Mucosa of stomach (tissue), 1 donor: ENCODE results near the gene FARSB.

ENCODE experiments used
- H3K27me3 ChIP-seq: one replicate; pipeline ENCODE4 v1.7.0; 2013; ENCODE audit warnings: mild to moderate bottlenecking, low read length; ENCODE audit not compliant: control insufficient read depth, insufficient read depth
- H3K36me3 ChIP-seq: one replicate; pipeline ENCODE4 v1.7.0; 2013; ENCODE audit warnings: low read length; ENCODE audit not compliant: control insufficient read depth, insufficient read depth
- H3K4me1 ChIP-seq: one replicate; pipeline ENCODE4 v1.7.0; 2013; ENCODE audit warnings: mild to moderate bottlenecking, low read length; ENCODE audit not compliant: control insufficient read depth, insufficient read depth
- H3K4me3 ChIP-seq: one replicate; pipeline ENCODE4 v1.7.0; 2013; ENCODE audit warnings: low read length
- H3K9ac ChIP-seq: one replicate; pipeline ENCODE4 v1.7.0; 2013; ENCODE audit warnings: mild to moderate bottlenecking, low read length, moderate library complexity
- H3K9me3 ChIP-seq: one replicate; pipeline ENCODE4 v1.7.0; 2013; ENCODE audit warnings: mild to moderate bottlenecking, low read length, moderate library complexity; ENCODE audit not compliant: control insufficient read depth
- donor health status: Pancreatic carcinoma.

FARSB gene

DNA sequence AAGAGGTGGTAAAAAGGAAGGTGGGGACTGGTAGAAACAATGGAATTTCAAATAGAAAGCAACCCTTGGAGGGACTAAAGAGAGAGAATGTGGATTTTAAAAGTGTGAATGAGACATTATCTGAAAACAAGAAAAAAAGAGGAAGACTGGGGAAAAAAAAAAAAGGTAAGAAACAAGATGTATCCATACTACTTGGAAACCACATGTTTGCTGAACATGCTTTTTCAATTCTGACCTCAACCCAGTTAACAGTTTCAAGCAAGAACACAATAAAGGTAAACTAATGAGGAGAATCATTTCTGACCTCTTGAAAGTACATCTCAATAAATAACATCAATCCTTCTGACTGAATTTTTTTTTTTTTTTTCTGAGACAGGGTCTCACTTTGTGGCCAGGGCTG is 2.6 kb downstream of the FARSB start:
- Histone ChIP-seq H3K4me1 (peaks cover 40% of the 10 kb centered on the region), H3K27me3 (no peaks in the 10 kb centered on the region), H3K9ac (no peak overlapping the region), H3K36me3 (no peaks in the 10 kb centered on the region), H3K4me3 (no peak overlapping the region), H3K9me3 (no peaks in the 10 kb centered on the region)

DNA sequence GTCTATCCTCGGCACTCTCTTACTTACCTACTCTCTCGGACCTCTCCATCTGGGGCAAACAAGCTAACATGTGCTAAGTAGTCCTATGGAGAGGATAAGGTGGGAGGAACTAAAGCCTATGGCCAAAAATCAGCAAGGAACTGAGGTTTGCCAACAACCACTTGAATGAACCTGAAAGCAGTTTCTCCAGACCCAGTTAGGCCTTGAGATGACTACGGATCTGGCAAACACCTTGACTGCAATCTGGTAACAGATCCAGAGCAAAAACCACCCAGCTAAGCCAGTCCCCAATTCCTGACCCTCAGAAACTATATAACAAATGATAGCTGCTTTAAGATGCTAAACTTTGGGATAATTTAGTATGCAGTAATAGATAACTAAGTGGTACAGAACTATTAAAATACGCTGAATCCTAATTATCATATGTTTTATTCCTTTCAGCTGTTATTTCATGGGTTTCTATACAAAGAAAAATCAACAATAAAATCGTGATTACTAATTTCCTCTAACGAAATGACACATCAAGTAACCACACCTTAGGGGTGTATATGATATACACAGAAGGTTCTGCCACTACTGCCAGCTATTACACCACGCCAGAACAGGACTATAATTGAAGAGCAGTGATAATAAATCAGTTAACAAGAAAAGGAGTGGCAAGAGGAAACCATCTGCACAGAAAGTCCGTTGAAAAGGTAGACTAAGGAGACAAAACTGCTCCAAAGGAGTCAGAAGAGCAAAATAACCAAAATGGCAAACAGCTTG is 3.2 kb downstream of the FARSB start:
- no peak overlapping the region for H3K9ac ChIP-seq
- peaks cover 40% of the 10 kb centered on the region for H3K4me1 ChIP-seq
- no peaks in the 10 kb centered on the region for H3K36me3 ChIP-seq
- H3K4me3 ChIP-seq, result no peak overlapping the region
- H3K9me3 ChIP-seq, result no peaks in the 10 kb centered on the region
- no peaks in the 10 kb centered on the region for H3K27me3 ChIP-seq

DNA sequence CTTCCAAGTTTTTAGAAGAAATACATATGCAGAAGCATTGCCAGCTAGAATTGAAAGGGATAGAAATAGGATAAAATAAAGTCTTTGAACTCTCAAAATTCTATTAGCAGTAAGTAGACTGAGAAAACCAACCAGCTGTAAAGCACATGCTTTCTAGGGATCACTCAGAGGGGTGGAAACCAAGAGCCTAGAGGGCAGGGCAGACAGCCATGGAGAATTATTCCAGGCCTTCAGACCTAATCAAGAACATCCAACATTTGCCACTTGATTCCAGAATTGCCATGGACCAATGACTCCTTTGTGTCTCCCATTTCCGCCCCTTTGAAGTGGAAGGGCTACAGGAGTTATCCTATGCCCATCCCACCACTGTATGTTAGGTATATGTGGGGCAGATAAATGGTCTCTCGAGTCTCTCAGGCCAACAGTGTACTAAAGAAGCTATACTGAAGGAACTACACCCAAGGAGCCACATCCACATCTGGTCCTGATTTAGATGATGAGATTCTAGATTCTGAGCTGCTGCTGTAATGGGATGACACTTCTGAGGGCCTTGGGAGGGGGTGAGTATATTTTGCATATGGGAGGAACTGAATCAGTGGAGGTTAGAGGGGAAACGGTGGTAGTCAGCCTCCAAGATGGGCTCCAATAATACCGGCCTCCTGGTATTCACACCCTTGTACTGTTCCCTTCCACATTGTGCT is 4.0 kb downstream of the FARSB start:
- Histone ChIP-seq H3K9me3 (no peaks in the 10 kb centered on the region), H3K4me1 (peaks cover 37% of the 10 kb centered on the region), H3K4me3 (no peak overlapping the region), H3K36me3 (no peaks in the 10 kb centered on the region), H3K9ac (no peak overlapping the region), H3K27me3 (no peaks in the 10 kb centered on the region)

DNA sequence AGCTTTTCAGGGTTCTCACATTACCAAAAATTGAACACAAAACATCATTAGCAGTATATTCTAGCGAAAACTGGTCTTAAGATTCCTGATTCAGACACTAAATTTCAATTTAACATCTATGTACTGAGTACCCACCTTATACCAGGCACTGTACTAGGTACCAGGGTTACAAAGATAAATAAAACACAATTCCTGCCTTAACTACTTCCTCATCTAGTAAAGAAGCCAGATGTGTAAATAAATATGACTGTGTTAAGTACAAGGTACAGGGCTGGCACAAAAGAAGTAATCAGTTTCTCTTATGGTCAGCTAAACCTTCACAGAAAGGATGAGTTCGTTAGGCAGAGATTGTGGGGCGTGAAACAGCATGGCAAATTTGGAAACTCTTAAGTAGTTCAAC is 6.1 kb downstream of the FARSB start:
- Histone ChIP-seq H3K36me3 (no peaks in the 10 kb centered on the region), H3K9me3 (no peaks in the 10 kb centered on the region), H3K4me3 (no peak overlapping the region), H3K27me3 (no peaks in the 10 kb centered on the region), H3K4me1 (peaks cover 32% of the 10 kb centered on the region), H3K9ac (no peak overlapping the region)

DNA sequence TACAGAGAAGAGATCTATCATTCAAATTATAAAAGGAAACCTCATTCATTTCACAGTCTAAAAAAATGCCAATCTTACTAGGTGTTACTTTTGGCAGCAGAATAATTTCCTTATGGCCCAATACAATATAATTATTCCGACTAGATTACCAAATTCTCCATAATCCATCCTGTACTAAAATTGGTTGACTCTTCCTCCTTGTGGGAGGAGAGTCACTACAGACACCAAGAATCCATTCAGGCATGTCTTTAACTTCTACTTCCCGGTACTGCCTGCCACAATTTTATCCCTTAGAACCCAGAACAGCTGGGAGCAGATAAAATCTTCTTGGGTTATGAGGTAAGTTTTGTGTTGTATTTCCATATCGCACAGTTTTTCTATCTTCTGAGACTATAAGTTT is 9.9 kb downstream of the FARSB start:
- Histone ChIP-seq H3K27me3 (no peaks in the 10 kb centered on the region), H3K36me3 (no peaks in the 10 kb centered on the region), H3K9me3 (no peaks in the 10 kb centered on the region), H3K9ac (no peak overlapping the region), H3K4me3 (no peak overlapping the region), H3K4me1 (peaks cover 10% of the 10 kb centered on the region)

DNA sequence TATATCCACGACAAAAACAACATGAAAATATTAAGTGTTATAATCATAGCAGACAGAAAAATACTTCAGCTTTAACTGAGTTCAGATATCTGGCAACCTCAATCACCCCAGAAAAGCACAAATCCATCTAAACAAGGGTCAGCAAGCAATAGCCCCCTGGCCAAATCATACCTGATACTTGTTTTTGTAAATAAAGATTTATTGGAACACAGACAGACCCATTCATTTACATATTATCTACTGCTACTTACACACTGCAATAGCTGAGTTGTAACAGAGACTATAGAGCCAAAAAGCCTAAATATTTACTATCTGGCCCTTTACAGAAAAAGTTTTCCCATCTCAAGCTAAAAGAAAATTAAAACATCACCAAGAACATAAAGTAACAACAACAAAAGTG is 12.8 kb downstream of the FARSB start:
- H3K36me3 ChIP-seq, result no peaks in the 10 kb centered on the region

DNA sequence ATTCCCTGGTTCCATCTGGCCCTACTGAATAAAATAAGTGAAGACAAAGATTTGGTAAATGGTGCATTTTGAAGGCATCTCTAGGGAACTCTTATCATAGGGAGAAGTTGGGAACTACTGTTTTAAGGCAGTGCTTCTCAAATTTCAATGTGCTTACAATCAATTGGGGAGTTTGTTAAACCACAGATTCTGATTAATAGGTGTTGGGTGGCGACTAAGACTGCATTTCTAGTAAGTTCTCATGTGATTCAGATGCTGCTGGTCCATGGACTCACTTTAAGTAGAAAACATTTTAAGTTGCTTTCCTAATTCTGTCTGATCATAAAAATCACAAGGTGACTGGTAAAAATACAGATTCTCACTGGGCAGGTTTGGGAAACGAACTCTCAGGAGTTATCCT is 14.6 kb downstream of the FARSB start:
- H3K9ac ChIP-seq, result no peak overlapping the region
- no peaks in the 10 kb centered on the region for H3K36me3 ChIP-seq
- H3K4me1 ChIP-seq, result no peaks in the 10 kb centered on the region
- H3K4me3 ChIP-seq, result no peak overlapping the region
- H3K9me3 ChIP-seq, result no peaks in the 10 kb centered on the region
- no peaks in the 10 kb centered on the region for H3K27me3 ChIP-seq

More for the DNA sequence above, 12.8 kb downstream of the FARSB start:
- no peaks in the 10 kb centered on the region for H3K27me3 ChIP-seq
- H3K4me1 ChIP-seq, result no peaks in the 10 kb centered on the region
- no peaks in the 10 kb centered on the region for H3K9me3 ChIP-seq
- no peak overlapping the region for H3K9ac ChIP-seq
- no peak overlapping the region for H3K4me3 ChIP-seq

DNA sequence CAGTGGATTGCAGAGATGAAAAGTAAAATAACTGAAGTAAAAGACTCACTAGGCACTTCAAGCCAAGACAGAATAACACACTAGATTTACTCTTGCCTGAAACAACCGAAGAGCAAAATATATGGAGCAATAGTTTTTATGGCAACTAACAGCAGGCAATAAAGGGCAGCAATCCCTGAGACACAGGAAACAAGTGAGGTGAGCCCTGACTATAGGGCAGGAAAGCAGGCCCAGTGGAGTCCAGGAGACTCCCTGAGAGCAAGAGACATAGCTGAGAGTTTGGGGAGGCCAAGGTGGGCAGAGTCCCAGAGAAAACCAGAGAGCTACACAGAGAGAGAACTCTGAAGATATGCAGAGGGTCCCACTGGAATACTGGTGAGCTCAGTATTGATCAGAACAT is 18.8 kb downstream of the FARSB start:
- H3K9ac ChIP-seq, result no peak overlapping the region
- H3K4me3 ChIP-seq, result no peak overlapping the region
- no peaks in the 10 kb centered on the region for H3K36me3 ChIP-seq
- no peaks in the 10 kb centered on the region for H3K27me3 ChIP-seq
- no peaks in the 10 kb centered on the region for H3K9me3 ChIP-seq
- peaks cover 11% of the 10 kb centered on the region for H3K4me1 ChIP-seq

DNA sequence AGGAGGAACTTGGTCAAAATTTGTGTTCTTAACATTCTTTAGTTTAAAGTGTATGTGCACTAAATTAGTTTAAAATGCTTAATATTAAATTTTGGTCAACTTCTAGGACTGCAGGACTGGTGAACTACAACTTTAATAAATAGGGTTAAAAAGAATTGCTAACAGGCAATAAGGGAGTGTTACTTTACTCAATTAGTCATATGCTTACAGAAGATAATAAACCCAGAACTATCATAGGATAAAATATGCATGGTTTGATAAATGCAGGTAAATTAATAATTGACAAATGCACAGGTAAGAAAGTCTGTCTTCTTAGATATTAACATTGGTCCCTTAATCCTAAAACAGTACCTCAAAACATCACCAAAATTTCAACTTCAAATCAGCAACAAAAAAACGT is 20.6 kb downstream of the FARSB start:
- no peaks in the 10 kb centered on the region for H3K36me3 ChIP-seq
- no peak overlapping the region for H3K4me3 ChIP-seq
- no peaks in the 10 kb centered on the region for H3K9me3 ChIP-seq
- H3K27me3 ChIP-seq, result no peaks in the 10 kb centered on the region
- peaks cover 11% of the 10 kb centered on the region for H3K4me1 ChIP-seq
- H3K9ac ChIP-seq, result no peak overlapping the region

DNA sequence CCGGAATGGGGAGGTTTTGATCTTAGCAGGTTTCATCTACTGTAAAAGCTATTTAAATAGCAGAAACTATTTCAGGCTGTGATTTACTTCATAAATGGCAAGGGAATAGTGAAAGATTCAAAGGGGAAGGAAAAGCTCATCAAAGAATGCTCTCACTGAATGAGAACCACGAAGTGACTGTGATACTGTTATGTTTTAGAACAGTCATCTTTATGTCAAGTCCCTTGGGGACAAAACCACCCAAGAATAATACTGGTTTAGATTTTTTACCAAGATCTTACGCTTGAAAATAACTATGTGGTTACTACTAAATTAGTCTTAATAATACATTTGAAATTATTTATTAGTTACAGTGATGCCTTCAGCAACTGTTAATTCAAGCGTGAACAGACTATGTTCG is 28.1 kb downstream of the FARSB start:
- no peak overlapping the region for H3K9ac ChIP-seq
- H3K36me3 ChIP-seq, result no peaks in the 10 kb centered on the region
- no peak overlapping the region for H3K4me3 ChIP-seq
- H3K27me3 ChIP-seq, result no peaks in the 10 kb centered on the region
- no peaks in the 10 kb centered on the region for H3K9me3 ChIP-seq
- H3K4me1 ChIP-seq, result no peaks in the 10 kb centered on the region

DNA sequence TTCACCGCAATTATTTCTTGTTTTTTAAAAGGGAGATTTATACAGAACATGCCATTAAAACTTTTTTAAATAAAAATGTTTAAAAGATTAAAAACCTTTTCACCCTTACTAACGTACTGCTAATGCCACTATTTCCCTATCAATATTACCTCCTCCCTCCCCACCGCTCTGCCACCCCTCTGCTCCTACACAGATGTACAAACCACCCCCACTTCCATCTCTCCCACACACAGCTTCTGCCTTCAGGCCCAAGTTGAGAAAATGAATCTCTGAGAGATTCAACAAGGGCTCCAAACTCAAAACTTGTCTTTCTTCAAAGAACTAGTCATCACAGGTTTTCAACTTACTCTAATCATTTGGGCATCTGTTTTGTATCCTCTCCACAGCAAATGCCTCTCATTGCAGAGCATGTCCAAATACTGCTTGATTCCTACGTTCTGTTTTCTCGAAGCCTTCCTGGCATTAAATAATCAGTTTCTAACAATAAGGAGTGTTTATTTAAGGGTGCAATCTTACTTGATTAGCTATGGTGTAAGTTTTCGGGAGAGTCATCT is 32.1 kb downstream of the FARSB start:
- no peak overlapping the region for H3K9ac ChIP-seq
- H3K36me3 ChIP-seq, result no peaks in the 10 kb centered on the region

DNA sequence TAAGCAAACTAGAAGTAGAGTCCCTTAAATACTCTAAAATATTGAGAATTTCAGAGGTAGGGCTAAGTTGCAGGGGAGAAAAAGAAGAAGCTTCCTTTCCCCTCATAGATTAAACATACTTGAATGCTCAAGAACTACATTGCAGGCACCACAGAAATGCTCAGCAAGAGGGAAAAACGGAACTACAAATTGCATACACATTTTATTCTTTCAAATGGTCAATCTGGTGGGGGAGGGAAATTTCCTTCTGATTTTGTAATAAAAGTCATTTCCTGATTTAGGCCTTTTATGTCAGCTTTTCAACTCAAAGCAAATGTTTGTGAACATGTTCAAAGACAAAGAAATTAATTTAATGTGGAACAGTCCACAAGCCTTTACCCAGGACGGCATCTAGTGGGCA is 33.0 kb downstream of the FARSB start:
- no peak overlapping the region for H3K9ac ChIP-seq
- H3K9me3 ChIP-seq, result no peaks in the 10 kb centered on the region
- no peaks in the 10 kb centered on the region for H3K4me1 ChIP-seq
- H3K36me3 ChIP-seq, result no peaks in the 10 kb centered on the region
- no peaks in the 10 kb centered on the region for H3K27me3 ChIP-seq
- no peak overlapping the region for H3K4me3 ChIP-seq

More for the DNA sequence above, 32.1 kb downstream of the FARSB start:
- Histone ChIP-seq H3K4me3 (no peak overlapping the region), H3K9me3 (no peaks in the 10 kb centered on the region), H3K4me1 (no peaks in the 10 kb centered on the region), H3K27me3 (no peaks in the 10 kb centered on the region)
